ENCODE data around the gene FANCC.

- no peak for TF ChIP-seq CTCF (conservative IDR thresholded peaks at IDR 0.05)
- no peak for TF ChIP-seq ZFX (IDR thresholded peaks at IDR 0.05)
Measured at GRCh38 chr9:95080961-95081647, 236.4 kb downstream of the FANCC start.

Measured in C4-2B (cell line).